Vagina (tissue), 2 donors: ENCODE results near the gene PIAS4. TPM values are rescaled to one million over a fixed set of nuclear protein-coding genes. Genes with fewer than 3 reads are reported as not detected.

Experiments used
- DNase-seq, 2 donors: peaks; one replicate each; pipeline ENCODE4 v3.0.0-alpha.2; 2017; ENCODE audit errors: extremely low spot score in 2 of 2
- H3K27ac ChIP-seq: fragments of 200-600 bp; sonication (generic); one replicate; pipeline ENCODE4 v1.5.1; 2019
- H3K27me3 ChIP-seq: fragments of 200-600 bp; sonication (generic); one replicate; pipeline ENCODE4 v1.5.1; 2019
- H3K36me3 ChIP-seq, 2 donors: fragments of 200-600 bp; sonication (generic); one replicate each; pipeline ENCODE4 v1.5.1; 2017 to 2019
- H3K4me1 ChIP-seq: fragments of 200-600 bp; sonication (generic); one replicate; pipeline ENCODE4 v1.5.1; 2019
- H3K4me3 ChIP-seq, 2 donors: fragments of 200-600 bp; sonication (generic); 1 replicate in 1 of 2; 2 replicates in 1 of 2; pipeline ENCODE4 v1.5.1; 2016 to 2019
- H3K9me3 ChIP-seq: fragments of 200-600 bp; sonication (generic); one replicate; pipeline ENCODE4 v1.5.1; 2019
- CTCF ChIP-seq, 3 experiments: fragments of 450-650 bp in 2 of 3; fragments of 200-600 bp in 1 of 3; sonication (generic) in 1 of 3; IDR thresholded peaks; one replicate each; pipeline ENCODE4 v1.5.1; 2017 to 2019; ENCODE audit warnings: antibody characterized with exemption in 3 of 3, mild to moderate bottlenecking in 2 of 3, moderate library complexity in 2 of 3
- POLR2A ChIP-seq, 2 donors: fragments of 450-650 bp; IDR thresholded peaks; one replicate each; pipeline ENCODE4 v1.6.1; 2017; ENCODE audit warnings: antibody characterized with exemption in 2 of 2, mild to moderate bottlenecking in 2 of 2, moderate library complexity in 2 of 2
- POLR2AphosphoS5 ChIP-seq, 2 donors: sonication (generic); formaldehyde crosslinking; IDR thresholded peaks; one replicate each; pipeline ENCODE4 v1.9.0; 2017; ENCODE audit warnings: antibody characterized with exemption in 2 of 2, mild to moderate bottlenecking in 2 of 2, low read depth in 1 of 2; ENCODE audit not compliant: insufficient read depth in 1 of 2
- intact Hi-C: fragments of 100-400 bp; cut with DNase I; formaldehyde crosslinking; loops from one replicate; pipeline ENCODE4 v1.15.1; 2023
- total RNA-seq: library from RNA; depleted of rRNA; stranded (reverse); fragments of >200 nt; gene quantifications from one replicate; pipeline ENCODE4 v1.2.3, GENCODE V29; 2016

The PIAS4 gene
- total RNA-seq, result 14.0 TPM

- no peaks in the 10 kb centered on the region for H3K36me3 ChIP-seq
- H3K4me1 ChIP-seq, result peaks cover 44% of the 10 kb centered on the region
- intact Hi-C loops, result loop anchor here (1.0 to 5.0 kb wide), 2 partner anchors 55 to 117 kb away; partner anchors contain the start of gene MAP2K2
- no peaks in the 10 kb centered on the region for H3K9me3 ChIP-seq
- peak within 1 kb of the TSS; percentile 92 to 96 for H3K4me3 ChIP-seq
- peak within 1 kb of the TSS; percentile 93 for H3K27ac ChIP-seq
- DNase-seq, result peak in 1 of 2 donors; percentile 95
- H3K27me3 ChIP-seq, result no peaks in the 10 kb centered on the region
- TF ChIP-seq POLR2AphosphoS5 (IDR thresholded peaks at IDR 0.05; ENCODE audit: insufficient read depth in 1 of 2, low read depth in 1 of 2) (peak in 1 of 2 donors; percentile 86), POLR2A (IDR thresholded peaks at IDR 0.05) (no peak)
Measured at GRCh38 chr19:4007021-4007835, at the start of gene PIAS4. PIAS4 (plus strand) TSS chr19:4007736; CDS start chr19:4007761, 25 bp downstream.

GRCh38 chr19:3958836-3959765, 48.4 kb upstream of the PIAS4 start:
- Histone ChIP-seq H3K27me3 (no peaks in the 10 kb centered on the region), H3K4me1 (no peaks in the 10 kb centered on the region), H3K4me3 (no peak overlapping the region), H3K36me3 (peaks cover 4 to 66% of the 10 kb centered on the region in 2 donors), H3K27ac (no peak overlapping the region), H3K9me3 (no peaks in the 10 kb centered on the region)
- no peak for DNase-seq
- TF ChIP-seq CTCF (IDR thresholded peaks at IDR 0.05) (no peak), POLR2A (IDR thresholded peaks at IDR 0.05) (no peak), POLR2AphosphoS5 (IDR thresholded peaks at IDR 0.05; ENCODE audit: insufficient read depth in 1 of 2, low read depth in 1 of 2) (no peak)
- intact Hi-C loops, result no loop called here

GRCh38 chr19:3959766-3960131, 47.8 kb upstream of the PIAS4 start:
- no peaks in the 10 kb centered on the region for H3K9me3 ChIP-seq
- intact Hi-C loops, result no loop called here
- no peak overlapping the region for H3K27ac ChIP-seq
- H3K4me1 ChIP-seq, result peaks cover 2% of the 10 kb centered on the region
- TF ChIP-seq POLR2AphosphoS5 (IDR thresholded peaks at IDR 0.05; ENCODE audit: insufficient read depth in 1 of 2, low read depth in 1 of 2), result no peak
- no peak for TF ChIP-seq POLR2A (IDR thresholded peaks at IDR 0.05)
- no peak for TF ChIP-seq CTCF (IDR thresholded peaks at IDR 0.05)
- H3K36me3 ChIP-seq, result peaks cover 4 to 72% of the 10 kb centered on the region in 2 donors
- H3K27me3 ChIP-seq, result no peaks in the 10 kb centered on the region
- no peak overlapping the region for H3K4me3 ChIP-seq
- no peak for DNase-seq

- Histone ChIP-seq H3K27me3 (no peaks in the 10 kb centered on the region), H3K4me1 (peaks cover 11% of the 10 kb centered on the region), H3K4me3 (no peak overlapping the region), H3K36me3 (peaks cover 4 to 77% of the 10 kb centered on the region in 2 donors), H3K27ac (no peak overlapping the region), H3K9me3 (no peaks in the 10 kb centered on the region)
- no peak for TF ChIP-seq POLR2A (IDR thresholded peaks at IDR 0.05)
- TF ChIP-seq CTCF (IDR thresholded peaks at IDR 0.05), result no peak
- no peak for TF ChIP-seq POLR2AphosphoS5 (IDR thresholded peaks at IDR 0.05; ENCODE audit: insufficient read depth in 1 of 2, low read depth in 1 of 2)
- intact Hi-C loops, result no loop called here
- no peak for DNase-seq
Measured at GRCh38 chr19:3961007-3961406, 46.5 kb upstream of the PIAS4 start.

- TF ChIP-seq CTCF (IDR thresholded peaks at IDR 0.05) (no peak), POLR2A (IDR thresholded peaks at IDR 0.05) (no peak), POLR2AphosphoS5 (IDR thresholded peaks at IDR 0.05; ENCODE audit: insufficient read depth in 1 of 2, low read depth in 1 of 2) (no peak)
- Histone ChIP-seq H3K27ac (no peak overlapping the region), H3K4me1 (peaks cover 38% of the 10 kb centered on the region), H3K27me3 (no peaks in the 10 kb centered on the region), H3K9me3 (no peaks in the 10 kb centered on the region), H3K36me3 (peaks cover 4 to 88% of the 10 kb centered on the region in 2 donors), H3K4me3 (no peak overlapping the region)
- no peak for DNase-seq
- intact Hi-C loops, result no loop called here
Measured at GRCh38 chr19:3963458-3964255, 43.9 kb upstream of the PIAS4 start.
